Bronchial epithelial cell (primary cell): ENCODE measurements around the gene ROS1. TPM values are rescaled to one million over a fixed set of nuclear protein-coding genes. Genes with fewer than 3 reads are reported as not detected.
A peak's percentile ranks its signal among the peaks of the same experiment; 100 is the strongest.

ENCODE experiments used
- DNase-seq: peaks from one replicate; pipeline ENCODE4 v3.0.0-alpha.2; 2010; ENCODE audit warnings: low read depth
- FAIRE-seq: peaks from 2 replicates; lab custom pipeline; 2011; peaks lifted over from hg19 to GRCh38; lab: Jason Lieb, UNC
- H3K27me3 ChIP-seq: 2 replicates; pipeline ENCODE4 v1.5.1; 2011; ENCODE audit warnings: low read length; ENCODE audit not compliant: control insufficient read depth, insufficient read depth
- H3K36me3 ChIP-seq: 2 replicates; pipeline ENCODE4 v1.5.1; 2011; ENCODE audit warnings: low read length; ENCODE audit not compliant: control insufficient read depth, insufficient read depth
- H3K4me3 ChIP-seq: 2 replicates; pipeline ENCODE4 v1.5.1; 2011; ENCODE audit warnings: mild to moderate bottlenecking, low read depth, low read length, control low read depth
- CTCF ChIP-seq: IDR thresholded peaks from 2 replicates; pipeline ENCODE4 v1.5.1; 2011; ENCODE audit warnings: mild to moderate bottlenecking, moderate library complexity, low read length, control low read depth, inconsistent platforms; ENCODE audit not compliant: insufficient read depth, severe bottlenecking
- total RNA-seq: library from RNA; depleted of rRNA; stranded (reverse); fragments of >200 nt; gene quantifications from 2 replicates; pipeline ENCODE4 v1.2.1, GENCODE V29; 2014

Gene ROS1
- total RNA-seq, 1 donor from 2014 or later: 0.26 TPM

- no peak for FAIRE-seq
- H3K36me3 ChIP-seq: no peaks in the 10 kb centered on the region
- H3K27me3 ChIP-seq: no peaks in the 10 kb centered on the region
- H3K4me3 ChIP-seq: no peak overlapping the region
- TF ChIP-seq CTCF: no peak
- peak; percentile 15 for DNase-seq
Observed at GRCh38 chr6:117306227-117306790, 119.4 kb downstream of the ROS1 start.

- H3K4me3 ChIP-seq: no peak overlapping the region
- TF ChIP-seq CTCF: no peak
- DNase-seq (no peak), FAIRE-seq (no peak)
- H3K36me3 ChIP-seq: no peaks in the 10 kb centered on the region
- no peaks in the 10 kb centered on the region for H3K27me3 ChIP-seq
Observed at GRCh38 chr6:117304446-117304845, 121.3 kb downstream of the ROS1 start.

- no peak for DNase-seq
- FAIRE-seq: no peak
- Histone ChIP-seq H3K27me3 (no peaks in the 10 kb centered on the region), H3K36me3 (no peaks in the 10 kb centered on the region), H3K4me3 (no peak overlapping the region)
- TF ChIP-seq CTCF: no peak
Observed at GRCh38 chr6:117303323-117303722, 122.4 kb downstream of the ROS1 start.

- DNase-seq (no peak), FAIRE-seq (no peak)
- no peak for TF ChIP-seq CTCF
- Histone ChIP-seq H3K36me3 (no peaks in the 10 kb centered on the region), H3K4me3 (no peak overlapping the region), H3K27me3 (no peaks in the 10 kb centered on the region)
Observed at GRCh38 chr6:117298941-117299340, 126.8 kb downstream of the ROS1 start.

GRCh38 chr6:117290173-117290846, 135.4 kb downstream of the ROS1 start:
- DNase-seq (no peak), FAIRE-seq (no peak)
- no peak for TF ChIP-seq CTCF
- Histone ChIP-seq H3K36me3 (no peaks in the 10 kb centered on the region), H3K4me3 (no peak overlapping the region), H3K27me3 (no peaks in the 10 kb centered on the region)
